B cell (primary cell): ENCODE measurements around the gene KDM7A. TPM values are rescaled to one million over a fixed set of nuclear protein-coding genes. Genes with fewer than 3 reads are reported as not detected.

Experiments used
- ATAC-seq: fragments of 200-7000 bp; cut with Tn5 transposase; one replicate; pipeline ENCODE4 v1.10.0; 2021; ENCODE audit warnings: low read depth, mild to moderate bottlenecking, moderate number of reproducible peaks, moderate library complexity
- CTCF ChIA-PET: fragments of 350-600 bp; sonication (Branson Sonifier 250); formaldehyde crosslinking; loops from one replicate; lab custom pipeline; 2021; ENCODE audit warnings: antibody characterized with exemption, inconsistent platforms; lab: Charles Lee
- POLR2A ChIA-PET: fragments of 350-600 bp; sonication (Branson Sonifier 250); formaldehyde crosslinking; loops from one replicate; lab custom pipeline; 2021; ENCODE audit warnings: antibody characterized with exemption; lab: Charles Lee
- DNase-seq: peaks from one replicate; pipeline ENCODE4 v3.0.0; 2013
- H2AFZ ChIP-seq: 2 replicates; pipeline ENCODE4 v1.6.1; 2012; ENCODE audit warnings: mild to moderate bottlenecking, low read depth, low read length; ENCODE audit not compliant: insufficient read depth, poor library complexity, severe bottlenecking
- H3K27ac ChIP-seq, 2 donors: 1 replicate in 1 of 2; 2 replicates in 1 of 2; pipeline ENCODE4 v1.5.1; 2012 to 2013; ENCODE audit warnings: low read length in 2 of 2, mild to moderate bottlenecking in 2 of 2, moderate library complexity in 1 of 2
- H3K27me3 ChIP-seq, 4 experiments: fragments of 200-600 bp in 1 of 4; sonication (generic) in 1 of 4; replicated peaks in 1 of 4; 1 replicate in 2 of 4; 2 replicates in 2 of 4; pipeline versions ENCODE4 v1.6.1 to v1.7.0; 2013 to 2016; ENCODE audit warnings: low read length in 3 of 4, mild to moderate bottlenecking in 2 of 4, mixed read lengths in 1 of 4, moderate library complexity in 1 of 4; ENCODE audit not compliant: insufficient read depth in 4 of 4, control insufficient read depth in 3 of 4; ENCODE audit errors: control extremely low read depth in 1 of 4
- H3K36me3 ChIP-seq, 2 experiments: replicated peaks in 1 of 2; 1 replicate in 1 of 2; 2 replicates in 1 of 2; pipeline versions ENCODE4 v1.6.1 to v1.7.1; 2013; ENCODE audit warnings: low read length in 1 of 2; ENCODE audit not compliant: insufficient read depth in 2 of 2, control insufficient read depth in 1 of 2; ENCODE audit errors: control extremely low read depth in 1 of 2, extremely low read depth in 1 of 2
- H3K4me1 ChIP-seq, 2 donors: fragments of 200-600 bp in 1 of 2; sonication (generic) in 1 of 2; 1 replicate in 1 of 2; 2 replicates in 1 of 2; pipeline versions ENCODE4 v1.5.1 to v1.6.1; 2013 to 2017; ENCODE audit warnings: low read length in 2 of 2; ENCODE audit not compliant: control insufficient read depth in 2 of 2, insufficient read depth in 2 of 2
- H3K4me2 ChIP-seq: replicated peaks from 2 replicates; pipeline ENCODE3; 2012; ENCODE audit warnings: mild to moderate bottlenecking, low read depth, low read length; ENCODE audit not compliant: poor library complexity, severe bottlenecking
- H3K4me3 ChIP-seq, 5 experiments: fragments of 200-600 bp in 1 of 5; sonication (generic) in 1 of 5; 1 replicate in 3 of 5; 2 replicates in 2 of 5; pipeline versions ENCODE4 v1.5.1 to v1.7.0; 2011 to 2016; ENCODE audit warnings: low read length in 4 of 5, mild to moderate bottlenecking in 4 of 5, low read depth in 2 of 5, control low read depth in 1 of 5, moderate library complexity in 1 of 5; ENCODE audit not compliant: insufficient read depth in 1 of 5; ENCODE audit errors: control extremely low read depth in 1 of 5, extremely low read depth in 1 of 5
- H3K79me2 ChIP-seq: fragments of 200-600 bp; sonication (generic); one replicate; pipeline ENCODE4 v1.6.0; 2016; ENCODE audit warnings: low read length; ENCODE audit not compliant: control insufficient read depth, insufficient read depth
- H3K9ac ChIP-seq: fragments of 200-600 bp; sonication (generic); 2 replicates; pipeline ENCODE4 v1.6.1; 2017; ENCODE audit warnings: mild to moderate bottlenecking, low read length, moderate library complexity
- H3K9me3 ChIP-seq, 3 donors: one replicate each; pipeline versions ENCODE4 v1.6.1 to v1.7.1; 2013; ENCODE audit warnings: low read length in 2 of 3; ENCODE audit not compliant: control insufficient read depth in 2 of 3, insufficient read depth in 1 of 3; ENCODE audit errors: control extremely low read depth in 1 of 3
- H4K20me1 ChIP-seq: 2 replicates; pipeline ENCODE4 v1.6.0; 2012; ENCODE audit warnings: mild to moderate bottlenecking, low read length; ENCODE audit not compliant: insufficient read depth, control insufficient read depth, poor library complexity, severe bottlenecking
- H3K27ac Mint-ChIP-seq: one replicate; pipeline ENCODE4 v1.8.0; 2021; ENCODE audit warnings: mixed read lengths
- H3K27me3 Mint-ChIP-seq: one replicate; pipeline ENCODE4 v1.8.0; 2021; ENCODE audit warnings: mixed read lengths
- H3K4me1 Mint-ChIP-seq: one replicate; pipeline ENCODE4 v1.8.0; 2021; ENCODE audit warnings: mixed read lengths
- H3K4me3 Mint-ChIP-seq: one replicate; pipeline ENCODE4 v1.8.0; 2021; ENCODE audit warnings: mixed read lengths
- H3K9me3 Mint-ChIP-seq: one replicate; pipeline ENCODE4 v1.8.0; 2022; ENCODE audit warnings: mixed read lengths; ENCODE audit not compliant: insufficient read depth
- EZH2 ChIP-seq: IDR thresholded peaks from 2 replicates; pipeline ENCODE4 v1.6.1; 2012; ENCODE audit warnings: borderline replicate concordance, low read depth, mild to moderate bottlenecking, moderate library complexity, low read length; ENCODE audit not compliant: insufficient read depth, poor library complexity, severe bottlenecking
- WGBS: methylation state at CpG from one replicate; pipeline ENCODE4 v1.1.5; 2013; ENCODE audit warnings: missing lambda C conversion rate; ENCODE audit not compliant: insufficient coverage; 5-methylcytosine and 5-hydroxymethylcytosine counted together
- intact Hi-C: fragments of 100-400 bp; cut with micrococcal nuclease; formaldehyde crosslinking; loops from one replicate; pipeline ENCODE4 v1.10.0; 2022
- polyA plus RNA-seq: library from polyadenylated mRNA; depleted of rRNA; stranded (reverse); fragments of >200 nt; gene quantifications from 2 replicates; pipeline ENCODE4 v1.2.3, GENCODE V29; 2012
- total RNA-seq, 2 donors: library from RNA; stranded (reverse); fragments of 120-200 nt in 1 of 2; gene quantifications; 1 replicate in 1 of 2; 2 replicates in 1 of 2; pipeline versions ENCODE4 v1.2.3 to v1.2.4, GENCODE V29; 2013 to 2022
- TF ChIP-seq, protein P1 (sequence below): fragments of 200-600 bp; IDR thresholded peaks from one replicate; pipeline ENCODE4 v1.8.0; 2022; ENCODE audit warnings: antibody characterized with exemption, mild to moderate bottlenecking

Gene KDM7A
- total and polyA plus RNA-seq, 2 donors (not counting 1 experiment from before 2014, with no cell fraction given) = 16.1 to 50.8 TPM

DNA sequence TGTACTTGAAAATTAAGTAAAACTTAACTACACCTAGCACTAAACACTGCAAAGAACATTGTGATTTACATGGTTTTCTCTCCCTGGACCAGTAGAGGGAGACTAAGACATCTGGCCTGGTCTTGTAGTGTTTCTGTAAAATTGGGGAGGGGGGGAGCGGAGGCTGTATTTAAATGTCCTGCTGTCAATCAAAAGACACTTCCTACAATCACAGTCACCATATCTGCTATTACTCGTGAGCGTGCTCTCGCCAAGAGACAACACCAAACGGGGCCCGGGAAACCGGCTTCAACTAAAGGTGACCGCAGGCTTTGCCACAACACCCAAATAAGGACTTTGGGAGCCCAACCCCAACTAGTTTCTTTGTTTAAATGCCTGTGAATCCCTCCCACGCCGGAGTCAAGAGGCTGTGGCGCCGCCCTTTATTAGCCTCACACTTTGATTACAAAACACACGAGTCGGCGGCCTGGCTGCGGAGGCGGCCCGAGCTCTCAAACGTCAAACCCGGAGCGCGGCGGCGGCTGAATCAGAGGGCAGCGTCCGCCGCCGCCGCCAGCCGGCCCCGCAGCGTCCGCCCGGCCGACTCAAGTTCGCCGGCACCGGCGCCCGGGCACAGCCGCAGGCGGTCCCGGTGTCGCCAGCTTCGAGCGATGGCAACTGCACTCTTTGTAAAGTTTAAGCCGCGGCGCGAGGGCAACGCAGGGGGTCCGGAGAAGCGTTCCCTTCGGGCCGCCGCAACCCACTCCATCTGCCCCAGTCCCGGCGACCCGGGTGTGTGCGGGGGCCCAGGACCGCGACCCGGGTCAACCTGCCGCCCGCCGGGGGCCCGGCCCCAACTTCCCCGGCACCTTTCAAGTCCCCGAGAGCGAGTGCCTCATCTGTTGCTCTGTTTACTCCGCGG, 1.3 kb downstream of the KDM7A start:
- ChIA-PET POLR2A (interaction anchor here (0.6 to 5.4 kb wide), 7 partner anchors 34 to 150 kb away, joined by 3 to 116 read pairs (median 5); partner anchors contain the start of gene PARP12), CTCF (interaction anchor here (0.6 to 4.6 kb wide), 7 partner anchors 33 to 158 kb away, joined by 3 to 27 read pairs (median 5); no protein-coding TSS in a partner anchor)
- DNase-seq (peak; percentile 97), ATAC-seq (peak; percentile 59)
- H3K27me3 Mint-ChIP-seq = no peaks in the 10 kb centered on the region
- peak overlapping the region; percentile 88 for H3K4me2 ChIP-seq
- H3K4me3 Mint-ChIP-seq = peak overlapping the region; percentile 88
- peak overlapping the region; percentile 90 for H3K9ac ChIP-seq
- peaks cover 42% of the 10 kb centered on the region for H3K4me1 Mint-ChIP-seq
- H3K9me3 ChIP-seq = no peaks in the 10 kb centered on the region
- H3K27me3 ChIP-seq = no peaks in the 10 kb centered on the region
- H2AFZ ChIP-seq = peak overlapping the region; percentile 69
- peak overlapping the region; percentile 75 to 93 for H3K27ac ChIP-seq
- peak overlapping the region; percentile 95 for H3K27ac Mint-ChIP-seq
- peak overlapping the region; percentile 69 to 89 (median 79) for H3K4me3 ChIP-seq
- H3K9me3 Mint-ChIP-seq = peaks cover 5% of the 10 kb centered on the region
- peaks cover 0 to 5% of the 10 kb centered on the region in 2 experiments for H3K36me3 ChIP-seq
- H4K20me1 ChIP-seq = peaks cover 44% of the 10 kb centered on the region
- H3K4me1 ChIP-seq = peaks cover 26 to 39% of the 10 kb centered on the region in 2 donors
- intact Hi-C loops = loop anchor here (1.0 to 5.0 kb wide), 11 partner anchors 35 to 1562 kb away; partner anchors contain the start of genes ADCK2, FMC1, HIPK2 and PARP12
- under 1% methylated on average over 71 of the region's 72 CpGs for WGBS
- H3K79me2 ChIP-seq = peaks cover 48% of the 10 kb centered on the region
- TF ChIP-seq, protein P1, sequence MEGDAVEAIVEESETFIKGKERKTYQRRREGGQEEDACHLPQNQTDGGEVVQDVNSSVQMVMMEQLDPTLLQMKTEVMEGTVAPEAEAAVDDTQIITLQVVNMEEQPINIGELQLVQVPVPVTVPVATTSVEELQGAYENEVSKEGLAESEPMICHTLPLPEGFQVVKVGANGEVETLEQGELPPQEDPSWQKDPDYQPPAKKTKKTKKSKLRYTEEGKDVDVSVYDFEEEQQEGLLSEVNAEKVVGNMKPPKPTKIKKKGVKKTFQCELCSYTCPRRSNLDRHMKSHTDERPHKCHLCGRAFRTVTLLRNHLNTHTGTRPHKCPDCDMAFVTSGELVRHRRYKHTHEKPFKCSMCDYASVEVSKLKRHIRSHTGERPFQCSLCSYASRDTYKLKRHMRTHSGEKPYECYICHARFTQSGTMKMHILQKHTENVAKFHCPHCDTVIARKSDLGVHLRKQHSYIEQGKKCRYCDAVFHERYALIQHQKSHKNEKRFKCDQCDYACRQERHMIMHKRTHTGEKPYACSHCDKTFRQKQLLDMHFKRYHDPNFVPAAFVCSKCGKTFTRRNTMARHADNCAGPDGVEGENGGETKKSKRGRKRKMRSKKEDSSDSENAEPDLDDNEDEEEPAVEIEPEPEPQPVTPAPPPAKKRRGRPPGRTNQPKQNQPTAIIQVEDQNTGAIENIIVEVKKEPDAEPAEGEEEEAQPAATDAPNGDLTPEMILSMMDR = peak; percentile 76
- TF ChIP-seq EZH2 = no peak
